GM23248 (cell line): ENCODE data around the gene RFTN1. TPM values are rescaled to one million over a fixed set of nuclear protein-coding genes. Genes with fewer than 3 reads are reported as not detected.
A peak's percentile ranks its signal among the peaks of the same experiment; 100 is the strongest.

Source experiments
- DNase-seq: peaks from one replicate; pipeline ENCODE4 v3.0.0-alpha.2; 2015
- H2AFZ ChIP-seq: fragments of 200-600 bp; sonication (generic); 2 replicates; pipeline ENCODE4 v1.6.1; 2016; ENCODE audit warnings: antibody characterized with exemption
- H3F3A ChIP-seq: fragments of 200-600 bp; sonication (generic); 2 replicates; pipeline ENCODE4 v1.6.1; 2016; ENCODE audit warnings: mild to moderate bottlenecking, antibody characterized with exemption, mixed run types; ENCODE audit not compliant: insufficient read depth
- H3K27ac ChIP-seq: fragments of 200-600 bp; sonication (generic); 2 replicates; pipeline ENCODE4 v1.5.1; 2016; ENCODE audit warnings: mild to moderate bottlenecking
- H3K27me3 ChIP-seq: fragments of 200-600 bp; sonication (generic); replicated peaks from 2 replicates; pipeline ENCODE4 v1.6.1; 2016; ENCODE audit warnings: mild to moderate bottlenecking; ENCODE audit not compliant: insufficient read depth
- H3K36me3 ChIP-seq: fragments of 200-600 bp; sonication (generic); 2 replicates; pipeline ENCODE4 v1.6.1; 2016; ENCODE audit warnings: low read depth, mild to moderate bottlenecking
- H3K4me1 ChIP-seq: fragments of 200-600 bp; sonication (generic); 2 replicates; pipeline ENCODE4 v1.6.1; 2016; ENCODE audit warnings: mild to moderate bottlenecking; ENCODE audit not compliant: insufficient read depth
- H3K4me2 ChIP-seq: fragments of 200-600 bp; sonication (generic); one replicate; pipeline ENCODE4 v1.6.1; 2016; ENCODE audit warnings: mild to moderate bottlenecking; ENCODE audit not compliant: unreplicated experiment
- H3K4me3 ChIP-seq: fragments of 200-600 bp; sonication (generic); 2 replicates; pipeline ENCODE4 v1.5.1; 2016; ENCODE audit warnings: mild to moderate bottlenecking
- H3K79me2 ChIP-seq: fragments of 200-600 bp; sonication (generic); 2 replicates; pipeline ENCODE4 v1.6.1; 2016; ENCODE audit warnings: mild to moderate bottlenecking; ENCODE audit not compliant: insufficient read depth
- H3K9ac ChIP-seq: fragments of 200-600 bp; sonication (generic); 2 replicates; pipeline ENCODE4 v1.6.1; 2016; ENCODE audit warnings: mild to moderate bottlenecking
- H3K9me2 ChIP-seq: fragments of 200-600 bp; sonication (generic); 2 replicates; pipeline ENCODE4 v1.6.1; 2016; ENCODE audit warnings: mixed run types, mild to moderate bottlenecking, moderate library complexity; ENCODE audit not compliant: insufficient read depth
- H3K9me3 ChIP-seq: fragments of 200-600 bp; sonication (generic); one replicate; pipeline ENCODE4 v1.6.1; 2017; ENCODE audit warnings: low read depth
- H4K20me1 ChIP-seq: fragments of 200-600 bp; sonication (generic); 2 replicates; pipeline ENCODE4 v1.6.0; 2016; ENCODE audit not compliant: insufficient read depth
- EZH2 ChIP-seq: fragments of 200-600 bp; sonication (generic); IDR thresholded peaks from 2 replicates; pipeline ENCODE4 v1.6.1; 2018; ENCODE audit warnings: antibody characterized with exemption, mild to moderate bottlenecking; ENCODE audit not compliant: insufficient read depth, poor library complexity, severe bottlenecking
- EZH2phosphoT487 ChIP-seq: fragments of 200-600 bp; sonication (generic); IDR thresholded peaks from 2 replicates; pipeline ENCODE4 v1.6.1; 2018; ENCODE audit warnings: antibody characterized with exemption, moderate library complexity, mild to moderate bottlenecking, low read depth; ENCODE audit not compliant: insufficient read depth
- WGBS, 2 experiments: methylation state at CpG; one replicate each; pipeline ENCODE4 v1.1.6; 2015 to 2017; ENCODE audit warnings: low lambda C conversion rate in 2 of 2, low coverage in 1 of 2; ENCODE audit errors: missing lambda C conversion rate in 2 of 2; 5-methylcytosine and 5-hydroxymethylcytosine counted together
- in situ Hi-C: fragments of 300-500 bp; cut with MboI; formaldehyde crosslinking; loops from 2 replicates; pipeline ENCODE4 v1.15.0; 2020
- polyA plus RNA-seq: library from polyadenylated mRNA; unstranded; fragments of >200 nt; fragmentation: Nextera tagmentation; extraction: Ambion mirVana; gene quantifications from 2 replicates; pipeline ENCODE4 v1.2.1, GENCODE V29; 2016
- total RNA-seq: library from RNA; depleted of rRNA; stranded (reverse); fragments of >200 nt; shearing (Covaris generic); gene quantifications from 2 replicates; pipeline ENCODE4 v1.2.3, GENCODE V29; 2014

The RFTN1 gene
- total and polyA plus RNA-seq, 2 experiments from 2014 or later, result 43.1 to 77.7 TPM

DNA sequence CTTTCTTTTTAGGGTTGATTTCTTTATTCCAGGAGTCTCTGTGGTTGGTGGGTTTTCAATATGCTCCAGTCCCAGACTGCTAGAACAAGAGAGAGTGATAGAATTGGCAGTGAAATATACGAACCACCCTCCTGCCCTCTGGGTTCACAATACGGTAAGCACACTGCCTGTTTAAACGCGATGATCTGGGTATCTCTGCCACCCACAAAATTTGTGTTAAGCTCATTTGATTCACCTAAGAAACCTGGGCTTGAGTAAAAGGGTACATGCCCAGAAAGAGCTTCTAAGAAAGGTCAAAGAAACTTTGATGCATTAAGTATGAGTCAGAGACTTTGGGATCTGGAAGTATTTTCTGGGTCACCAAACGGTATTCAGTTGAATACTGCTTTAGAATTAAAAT, 218.7 kb downstream of the RFTN1 start:
- Histone ChIP-seq H3K27ac (no peak overlapping the region), H3K79me2 (0 out of 2 replicates have a peak, but pooled peaks cover 12% of the 10 kb centered on the region), H3K4me2 (no peak overlapping the region), H4K20me1 (no peaks in the 10 kb centered on the region), H3K4me3 (no peak overlapping the region), H3F3A (peaks cover 8% of the 10 kb centered on the region; the same call in 1 of the 2 replicates), H3K36me3 (0 out of 2 replicates have a peak, but pooled peaks cover 12% of the 10 kb centered on the region), H3K9ac (no peak overlapping the region), H3K9me3 (no peaks in the 10 kb centered on the region), H2AFZ (no peak overlapping the region), H3K27me3 (no peaks in the 10 kb centered on the region), H3K4me1 (peaks cover 17% of the 10 kb centered on the region), H3K9me2 (no peaks in the 10 kb centered on the region)
- WGBS, 2 experiments, result 92% methylated on average over 5 of the region's 5 CpGs
- DNase-seq, result no peak
- in situ Hi-C loops, result loop anchor here (10.0 to 25.0 kb wide), 3 partner anchors 260 to 917 kb away; no protein-coding TSS in a partner anchor
- TF ChIP-seq EZH2phosphoT487 (no peak), EZH2 (no peak)

GRCh38 chr3:16290827-16291196, 222.7 kb downstream of the RFTN1 start:
- Histone ChIP-seq H3F3A (peaks cover 17% of the 10 kb centered on the region; the same call in 1 of the 2 replicates), H3K27ac (no peak overlapping the region), H3K4me1 (peaks cover 25% of the 10 kb centered on the region), H3K79me2 (0 out of 2 replicates have a peak, but pooled peaks cover 12% of the 10 kb centered on the region), H3K4me2 (no peak overlapping the region), H3K9me3 (no peaks in the 10 kb centered on the region), H3K9ac (no peak overlapping the region), H3K4me3 (no peak overlapping the region), H3K36me3 (no peaks in the 10 kb centered on the region), H3K27me3 (no peaks in the 10 kb centered on the region), H2AFZ (no peak overlapping the region), H3K9me2 (no peaks in the 10 kb centered on the region), H4K20me1 (no peaks in the 10 kb centered on the region)
- 46 to 53% methylated on average over 2 of the region's 2 CpGs for WGBS, 2 experiments
- DNase-seq, result peak; percentile 19
- in situ Hi-C loops, result loop anchor here (10.0 to 25.0 kb wide), 3 partner anchors 264 to 921 kb away; no protein-coding TSS in a partner anchor
- TF ChIP-seq EZH2phosphoT487 (no peak), EZH2 (no peak)

- Histone ChIP-seq H3K27me3 (no peaks in the 10 kb centered on the region), H3K4me3 (no peak overlapping the region), H3K9me2 (no peaks in the 10 kb centered on the region), H3K9me3 (no peaks in the 10 kb centered on the region), H3K4me1 (peaks cover 24% of the 10 kb centered on the region), H2AFZ (no peak overlapping the region), H3K27ac (no peak overlapping the region), H4K20me1 (no peaks in the 10 kb centered on the region), H3F3A (peaks cover 17% of the 10 kb centered on the region; the same call in 1 of the 2 replicates), H3K4me2 (no peak overlapping the region), H3K36me3 (no peaks in the 10 kb centered on the region), H3K9ac (no peak overlapping the region), H3K79me2 (0 out of 2 replicates have a peak, but pooled peaks cover 12% of the 10 kb centered on the region)
- in situ Hi-C loops, result loop anchor here (10.0 to 25.0 kb wide), 3 partner anchors 265 to 922 kb away; no protein-coding TSS in a partner anchor
- no peak for TF ChIP-seq EZH2phosphoT487
- no peak for TF ChIP-seq EZH2
- DNase-seq, result peak; percentile 77
- 20 to 36% methylated on average over 3 of the region's 3 CpGs for WGBS, 2 experiments
Observed at GRCh38 chr3:16290007-16290826, 223.3 kb downstream of the RFTN1 start.

- Histone ChIP-seq H3K27me3 (no peaks in the 10 kb centered on the region), H3K4me2 (no peak overlapping the region), H2AFZ (no peak overlapping the region), H4K20me1 (no peaks in the 10 kb centered on the region), H3K9me2 (no peaks in the 10 kb centered on the region), H3K4me1 (peaks cover 19% of the 10 kb centered on the region), H3K79me2 (0 out of 2 replicates have a peak, but pooled peaks cover 12% of the 10 kb centered on the region), H3F3A (peaks cover 17% of the 10 kb centered on the region; the same call in 1 of the 2 replicates), H3K27ac (no peak overlapping the region), H3K36me3 (no peaks in the 10 kb centered on the region), H3K9me3 (no peaks in the 10 kb centered on the region), H3K9ac (0 out of 2 replicates have a peak overlapping the region, but pooled peaks have one; percentile 11), H3K4me3 (no peak overlapping the region)
- in situ Hi-C loops, result loop anchor here (25.0 kb wide), 2 partner anchors 748 to 923 kb away; no protein-coding TSS in a partner anchor
- WGBS, 2 experiments, result 87 to 88% methylated on average over 2 of the region's 2 CpGs
- no peak for TF ChIP-seq EZH2phosphoT487
- no peak for TF ChIP-seq EZH2
- DNase-seq, result peak; percentile 67
Observed at GRCh38 chr3:16289144-16289889, 224.2 kb downstream of the RFTN1 start.
